Measurements from ENCODE around the gene WAC.
"Not testable (repeated sequence)": the region's sequence is repeated elsewhere in the genome, so short reads cannot be mapped to it uniquely, and the experiment has no call there.

The WAC gene

DNA sequence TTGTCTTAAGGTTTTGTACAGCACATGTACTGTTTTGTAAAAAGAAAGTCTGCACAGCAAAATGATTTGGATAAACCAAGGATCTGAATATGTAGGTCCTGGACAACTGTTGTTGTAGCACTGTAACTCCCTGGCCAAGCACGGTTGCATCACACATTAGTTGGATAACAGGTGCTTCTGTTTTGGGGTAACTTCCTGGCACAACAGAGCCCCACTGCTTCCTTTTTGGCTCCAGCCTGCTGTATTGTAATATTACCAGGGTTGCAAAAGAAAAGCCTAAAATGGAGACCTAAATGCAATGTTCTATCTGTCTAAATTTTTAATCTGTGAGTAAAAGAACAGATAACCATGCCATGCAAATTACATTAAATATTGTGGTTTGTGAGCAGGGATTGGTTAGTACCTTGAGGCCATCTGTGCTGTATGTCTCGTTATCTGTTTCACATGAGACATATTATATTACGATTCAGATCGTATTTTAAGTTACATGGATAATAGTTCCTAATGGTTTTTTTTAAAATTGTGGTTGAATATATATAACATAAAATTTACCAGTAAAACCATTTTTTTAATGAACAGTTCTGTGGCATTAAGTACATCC, 27.5 kb upstream of the WAC start:
- Mint-ChIP-seq H3K27me3 (no peaks in the 10 kb centered on the region), H3K4me3 (no peak overlapping the region), H3K27ac (no peak overlapping the region), H3K9me3 (no peaks in the 10 kb centered on the region), H3K36me3 (ENCODE audit: insufficient read depth) (no peaks in the 10 kb centered on the region), H3K4me1 (ENCODE audit: low read depth in 2 of 2) (peaks cover 0 to 5% of the 10 kb centered on the region in 2 donors)
- ATAC-seq (replicated peaks), result no peak
- no peak for DNase-seq

DNA sequence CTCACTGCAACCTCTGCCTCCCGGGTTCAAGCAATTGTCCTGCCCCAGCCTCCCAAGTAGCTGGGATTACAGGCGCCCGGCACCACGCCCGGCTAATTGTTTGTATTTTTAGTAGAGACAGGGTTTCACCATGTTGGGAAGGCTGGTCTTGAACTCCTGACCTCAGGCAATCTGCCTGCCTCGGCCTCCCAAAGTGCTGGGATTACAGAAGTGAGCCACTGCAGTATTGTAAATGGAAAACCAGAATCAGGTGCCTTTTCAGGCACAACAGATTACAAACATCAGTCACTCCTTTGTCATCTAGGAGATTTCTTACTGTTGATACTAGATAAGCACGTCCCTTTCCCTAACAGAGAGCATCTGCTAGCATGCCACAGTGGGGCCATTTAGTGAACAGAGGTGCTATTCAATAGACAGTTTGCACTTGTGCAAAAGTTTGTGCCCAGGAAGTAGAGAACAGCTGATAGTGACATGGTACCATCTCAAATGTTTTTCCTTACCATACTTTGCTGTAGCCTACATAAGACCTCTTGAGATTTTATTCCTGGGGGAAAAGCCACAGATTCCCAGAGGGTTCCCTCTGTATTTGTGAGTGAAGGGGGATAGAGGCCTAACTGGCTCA, 24.5 kb upstream of the WAC start:
- no peak overlapping the region for H3K27ac Mint-ChIP-seq
- ATAC-seq (replicated peaks), result no peak
- H3K4me3 Mint-ChIP-seq, result no peak overlapping the region
- H3K9me3 Mint-ChIP-seq, result no peaks in the 10 kb centered on the region
- no peaks in the 10 kb centered on the region for H3K27me3 Mint-ChIP-seq
- DNase-seq, result no peak
- no peaks in the 10 kb centered on the region for H3K36me3 Mint-ChIP-seq (ENCODE audit: insufficient read depth)
- H3K4me1 Mint-ChIP-seq (ENCODE audit: low read depth in 2 of 2), result no peaks in the 10 kb centered on the region

DNA sequence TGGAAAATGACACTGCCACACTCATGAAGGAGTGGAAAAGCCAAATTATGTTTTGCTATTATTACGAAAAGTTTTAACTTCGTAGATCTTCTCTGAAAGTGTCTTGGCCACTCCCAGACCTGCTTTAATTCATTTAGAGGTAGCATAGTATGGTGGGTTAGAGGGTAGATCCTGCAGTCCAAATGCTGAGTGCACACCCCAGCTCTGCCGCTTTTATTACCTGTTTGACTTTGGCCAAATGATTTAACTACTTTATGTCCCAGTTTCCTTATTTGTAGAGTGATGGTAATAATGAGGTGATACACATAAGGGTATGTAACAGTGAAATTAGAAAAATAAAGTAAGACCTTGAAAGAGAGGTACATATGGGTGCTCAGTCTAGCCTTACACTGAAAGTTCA, 23.6 kb upstream of the WAC start:
- no peak for ATAC-seq (replicated peaks)

DNA sequence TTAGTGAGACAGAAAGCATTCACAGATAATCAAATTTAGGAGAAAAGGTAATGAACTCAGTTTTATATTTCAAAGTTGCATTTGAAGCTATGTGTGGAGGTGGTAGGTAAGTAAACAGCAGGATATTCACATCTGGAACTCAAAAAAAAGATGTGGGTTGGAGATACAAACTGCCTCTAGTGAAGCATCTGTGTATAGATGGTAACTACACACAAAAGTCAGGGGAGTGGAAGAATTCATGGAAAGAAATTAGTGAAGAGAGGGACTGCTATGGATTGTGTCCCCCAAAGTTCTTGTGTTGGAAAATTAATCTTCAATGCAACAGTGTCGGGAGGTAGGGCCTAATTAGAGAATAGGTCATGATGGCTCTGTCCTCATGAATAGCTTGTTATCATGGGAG, 18.3 kb upstream of the WAC start:
- H3K4me1 Mint-ChIP-seq (ENCODE audit: low read depth in 2 of 2), result no peaks in the 10 kb centered on the region
- H3K9me3 Mint-ChIP-seq, result peaks cover 0 to 2% of the 10 kb centered on the region in 2 donors
- no peaks in the 10 kb centered on the region for H3K36me3 Mint-ChIP-seq (ENCODE audit: insufficient read depth)
- no peak for DNase-seq
- no peaks in the 10 kb centered on the region for H3K27me3 Mint-ChIP-seq
- no peak for ATAC-seq (replicated peaks)
- H3K4me3 Mint-ChIP-seq, result no peak overlapping the region
- no peak overlapping the region for H3K27ac Mint-ChIP-seq

More for the DNA sequence above, 23.6 kb upstream of the WAC start:
- no peak overlapping the region for H3K4me3 Mint-ChIP-seq
- H3K36me3 Mint-ChIP-seq (ENCODE audit: insufficient read depth), result no peaks in the 10 kb centered on the region
- no peak overlapping the region for H3K27ac Mint-ChIP-seq
- H3K27me3 Mint-ChIP-seq, result no peaks in the 10 kb centered on the region
- H3K4me1 Mint-ChIP-seq (ENCODE audit: low read depth in 2 of 2), result no peaks in the 10 kb centered on the region
- H3K9me3 Mint-ChIP-seq, result no peaks in the 10 kb centered on the region
- no peak for DNase-seq

DNA sequence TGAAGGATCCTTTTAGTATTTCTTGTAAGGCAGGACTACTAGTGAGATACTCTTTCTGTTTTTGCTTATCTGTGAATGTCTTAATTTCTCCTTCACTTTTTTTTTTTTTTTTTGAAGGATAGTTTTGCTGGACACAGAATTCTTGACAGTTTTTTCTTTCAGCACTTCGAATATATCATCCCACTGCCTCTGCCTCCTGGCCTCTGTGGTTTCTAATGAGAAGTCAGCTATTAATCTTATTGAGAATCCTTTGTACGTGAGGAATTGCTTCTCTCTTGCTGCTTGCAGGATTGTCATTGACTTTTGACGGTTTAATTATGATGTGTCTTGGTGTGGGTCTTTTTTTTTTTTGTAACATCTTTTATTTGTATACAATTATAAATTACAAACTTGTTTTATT, 12.6 kb upstream of the WAC start:
- Mint-ChIP-seq H3K4me1 (ENCODE audit: low read depth in 2 of 2) (peaks cover 0 to 5% of the 10 kb centered on the region in 2 donors), H3K27ac (no peak overlapping the region), H3K4me3 (no peak overlapping the region), H3K27me3 (no peaks in the 10 kb centered on the region), H3K9me3 (peaks cover 4 to 13% of the 10 kb centered on the region in 2 donors), H3K36me3 (ENCODE audit: insufficient read depth) (peaks cover 15% of the 10 kb centered on the region)
- DNase-seq, result no peak
- no peak for ATAC-seq (replicated peaks)

DNA sequence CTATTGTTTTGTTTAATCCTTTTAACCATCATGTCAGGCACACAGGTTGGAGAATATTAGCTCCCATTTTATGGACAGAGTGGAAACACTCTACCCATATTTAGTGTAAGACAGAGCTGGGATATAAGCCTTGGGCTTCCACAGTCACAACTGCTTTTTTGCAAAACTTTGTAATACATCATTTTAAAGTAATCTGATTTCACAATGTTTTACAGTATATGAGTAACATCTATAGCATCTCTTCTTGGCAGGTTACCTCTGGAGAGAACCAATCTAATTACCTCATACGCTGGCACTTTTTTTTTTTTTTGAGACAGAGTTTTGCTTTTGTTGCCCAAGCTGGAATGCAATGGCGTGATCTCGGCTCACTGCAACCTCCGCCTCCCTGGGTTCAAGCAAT, 12.1 kb upstream of the WAC start:
- not testable (repeated sequence) for H3K4me3 Mint-ChIP-seq; H3K27ac Mint-ChIP-seq; H3K4me1 Mint-ChIP-seq (ENCODE audit: low read depth in 2 of 2); DNase-seq; ATAC-seq (replicated peaks); H3K27me3 Mint-ChIP-seq
- H3K9me3 Mint-ChIP-seq, result peaks cover 4 to 13% of the 10 kb centered on the region in 2 donors
- H3K36me3 Mint-ChIP-seq (ENCODE audit: insufficient read depth), result peaks cover 16% of the 10 kb centered on the region

DNA sequence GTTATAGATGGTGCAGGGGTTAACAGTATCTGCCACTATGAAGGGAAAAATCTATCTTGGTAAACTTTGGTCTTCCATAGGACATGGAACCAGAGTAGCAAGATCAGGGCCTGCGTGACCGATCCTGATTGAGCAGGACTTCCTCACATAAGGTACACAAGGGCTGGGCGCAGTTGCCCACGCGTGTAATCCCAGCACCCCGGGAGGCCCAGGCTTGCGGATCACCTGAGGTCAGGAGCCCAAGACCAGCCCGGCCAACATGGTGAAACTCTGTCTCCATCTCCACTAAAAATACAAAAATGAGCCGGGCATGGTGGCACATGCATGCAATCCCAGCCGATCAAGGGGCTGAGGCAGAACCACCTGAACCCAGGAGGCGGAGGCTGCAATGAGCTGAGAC, 11.0 kb upstream of the WAC start:
- H3K9me3 Mint-ChIP-seq, result peaks cover 4 to 13% of the 10 kb centered on the region in 2 donors
- not testable (repeated sequence) for DNase-seq; H3K4me1 Mint-ChIP-seq (ENCODE audit: low read depth in 2 of 2); H3K27ac Mint-ChIP-seq; H3K4me3 Mint-ChIP-seq; H3K27me3 Mint-ChIP-seq; ATAC-seq (replicated peaks)
- H3K36me3 Mint-ChIP-seq (ENCODE audit: insufficient read depth), result peaks cover 21% of the 10 kb centered on the region

DNA sequence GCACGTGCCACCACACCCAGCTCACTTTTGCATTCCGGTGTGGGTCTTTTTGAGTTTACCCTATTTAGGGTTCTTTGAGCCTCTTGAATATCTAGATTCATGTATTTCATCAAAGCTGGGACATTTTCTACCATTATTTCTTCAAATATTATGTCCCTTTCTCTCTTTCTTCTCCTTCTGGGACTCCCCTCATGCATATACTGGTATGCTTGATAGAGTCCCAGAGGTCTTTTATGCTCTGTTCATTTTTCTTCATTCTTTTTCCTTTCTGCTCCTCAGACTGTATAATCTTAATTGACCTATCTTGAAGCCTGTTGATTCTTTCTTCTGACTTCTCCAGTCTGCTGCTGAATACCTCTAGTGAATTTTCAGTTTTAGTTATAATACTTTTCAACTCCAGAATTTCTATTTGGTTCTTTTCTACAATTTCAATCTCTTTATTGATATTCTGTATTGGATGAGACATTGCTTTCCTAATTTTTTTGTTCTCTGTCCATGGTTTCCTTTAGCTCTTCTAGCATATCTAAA, 9.1 kb upstream of the WAC start:
- no peaks in the 10 kb centered on the region for H3K27me3 Mint-ChIP-seq
- peaks cover 2 to 11% of the 10 kb centered on the region in 2 donors for H3K4me1 Mint-ChIP-seq (ENCODE audit: low read depth in 2 of 2)
- no peak overlapping the region for H3K4me3 Mint-ChIP-seq
- peaks cover 21% of the 10 kb centered on the region for H3K36me3 Mint-ChIP-seq (ENCODE audit: insufficient read depth)
- ATAC-seq (replicated peaks) (no peak), DNase-seq (no peak)
- peaks cover 2 to 13% of the 10 kb centered on the region in 2 donors for H3K9me3 Mint-ChIP-seq
- no peak overlapping the region for H3K27ac Mint-ChIP-seq

DNA sequence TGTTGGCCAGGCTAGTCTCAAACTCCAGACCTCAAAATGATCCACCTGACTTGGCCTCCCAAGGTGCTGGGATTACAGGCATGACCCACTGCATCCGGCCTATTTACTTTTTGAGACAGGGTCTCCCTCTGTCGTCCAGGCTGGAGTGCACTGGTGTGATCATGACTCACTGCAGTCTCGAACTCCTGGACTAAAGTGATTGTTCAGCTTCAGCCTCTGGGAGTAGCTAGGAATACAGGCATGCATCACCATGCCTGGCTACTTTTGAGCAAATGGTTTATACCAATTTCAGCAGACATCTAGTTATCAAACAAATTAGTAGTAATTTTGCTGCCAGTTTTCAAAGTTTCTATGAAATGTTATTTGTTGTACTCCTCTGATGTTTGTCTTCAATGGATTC, 2.2 kb upstream of the WAC start:
- Mint-ChIP-seq H3K4me3 (peak overlapping the region; percentile 96 to 97), H3K9me3 (no peaks in the 10 kb centered on the region), H3K27me3 (no peaks in the 10 kb centered on the region), H3K36me3 (ENCODE audit: insufficient read depth) (peaks cover 50% of the 10 kb centered on the region), H3K27ac (peak overlapping the region; percentile 99 to 100), H3K4me1 (ENCODE audit: low read depth in 2 of 2) (peaks cover 38 to 49% of the 10 kb centered on the region in 2 donors)
- no peak for DNase-seq
- ATAC-seq (replicated peaks), result no peak

DNA sequence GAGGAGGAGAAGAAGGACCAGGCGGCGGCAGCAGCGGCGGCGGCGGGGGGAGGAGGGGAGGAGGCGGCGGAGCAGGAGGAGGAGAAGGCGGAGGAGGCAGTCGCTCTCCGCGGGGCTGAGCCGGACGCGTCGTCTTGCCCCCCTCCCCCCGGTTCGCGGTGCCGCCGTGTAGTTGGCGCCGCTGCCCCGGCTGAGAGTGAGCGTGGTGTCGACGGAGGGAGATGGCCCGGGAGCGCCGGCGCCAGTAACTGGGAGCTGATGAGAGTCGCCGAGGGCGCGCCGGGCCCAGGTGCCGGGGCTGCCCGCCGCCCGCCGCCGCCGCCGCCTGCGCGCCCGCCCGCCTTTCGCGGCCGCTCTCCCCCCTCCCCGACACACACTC, 257 bp downstream of the WAC start:
- ATAC-seq (replicated peaks), result no peak
- Mint-ChIP-seq H3K36me3 (ENCODE audit: insufficient read depth) (peaks cover 68% of the 10 kb centered on the region), H3K4me1 (ENCODE audit: low read depth in 2 of 2) (peaks cover 51 to 64% of the 10 kb centered on the region in 2 donors), H3K27ac (peak overlapping the region; percentile 99 to 100), H3K4me3 (peak overlapping the region; percentile 96 to 97), H3K9me3 (no peaks in the 10 kb centered on the region), H3K27me3 (no peaks in the 10 kb centered on the region)
- DNase-seq, result no peak

DNA sequence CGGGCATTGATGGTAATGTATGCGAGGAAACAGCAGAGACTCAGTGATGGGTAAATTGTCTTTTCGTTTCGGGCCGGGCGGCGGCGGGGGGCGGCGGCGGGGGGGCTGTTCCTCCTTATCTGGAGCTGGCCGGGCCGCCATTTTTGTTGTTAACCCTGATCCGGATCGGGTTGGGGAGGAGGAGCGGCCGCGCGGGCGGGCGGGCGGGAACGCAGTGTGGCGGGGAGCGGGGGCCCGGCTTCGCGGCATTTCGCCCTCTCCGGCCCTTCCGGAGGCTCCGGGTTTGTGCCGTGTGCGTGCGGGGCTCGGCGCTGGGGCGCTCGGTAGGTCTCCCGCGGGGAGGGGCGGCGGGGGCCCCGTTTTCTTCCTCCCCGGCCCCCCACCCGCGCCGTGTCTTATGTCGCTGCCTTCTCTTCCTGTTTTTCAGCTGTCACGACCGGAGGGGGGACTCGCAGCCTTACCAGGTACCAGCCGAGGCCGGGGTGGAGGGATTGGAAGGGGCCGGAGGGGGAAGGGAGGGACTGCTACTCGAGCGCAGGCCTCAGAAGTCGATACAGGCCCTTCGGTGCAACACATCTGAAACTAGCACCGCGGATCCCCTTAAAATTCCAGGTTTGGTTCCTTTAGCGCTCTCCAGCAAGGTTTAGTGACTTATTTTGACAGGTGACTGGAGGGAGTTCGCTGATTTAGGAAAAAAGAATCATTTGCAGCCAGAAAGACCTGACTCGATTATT, 820 bp downstream of the WAC start:
- H3K4me1 Mint-ChIP-seq (ENCODE audit: low read depth in 2 of 2), result peaks cover 51 to 67% of the 10 kb centered on the region in 2 donors
- peak; percentile 49 to 54 (median 51) for DNase-seq
- H3K27me3 Mint-ChIP-seq, result no peaks in the 10 kb centered on the region
- H3K27ac Mint-ChIP-seq, result peak overlapping the region; percentile 99 to 100
- peak; percentile 23 for ATAC-seq (replicated peaks)
- no peaks in the 10 kb centered on the region for H3K9me3 Mint-ChIP-seq
- peaks cover 74% of the 10 kb centered on the region for H3K36me3 Mint-ChIP-seq (ENCODE audit: insufficient read depth)
- H3K4me3 Mint-ChIP-seq, result peak overlapping the region; percentile 96 to 97

DNA sequence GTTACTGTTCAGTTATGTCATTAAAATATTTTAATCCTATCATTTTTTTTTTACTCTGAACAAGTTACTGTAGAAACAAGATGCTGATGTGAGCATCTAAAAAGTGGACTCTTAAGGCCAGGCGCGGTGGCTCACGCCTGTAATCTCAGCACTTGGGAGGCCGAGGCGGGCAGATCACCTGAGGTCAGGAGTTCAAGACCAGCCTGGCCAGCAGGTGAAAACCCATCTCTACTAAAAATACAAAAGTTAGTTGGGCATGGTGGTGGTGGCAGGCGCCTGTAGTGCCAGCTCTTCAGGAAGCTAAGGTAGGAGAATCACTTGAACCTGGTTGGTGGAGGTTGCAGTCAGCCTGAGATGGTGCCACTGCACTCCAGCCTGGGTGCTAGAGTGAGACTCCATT, 2.9 kb downstream of the WAC start:
- ATAC-seq (replicated peaks), result no peak
- Mint-ChIP-seq H3K27me3 (no peaks in the 10 kb centered on the region), H3K4me1 (ENCODE audit: low read depth in 2 of 2) (peaks cover 45 to 57% of the 10 kb centered on the region in 2 donors), H3K27ac (peak overlapping the region in 1 of 2 donors; percentile 99), H3K4me3 (peak overlapping the region; percentile 38 to 96), H3K36me3 (ENCODE audit: insufficient read depth) (peaks cover 95% of the 10 kb centered on the region), H3K9me3 (no peaks in the 10 kb centered on the region)
- no peak for DNase-seq

DNA sequence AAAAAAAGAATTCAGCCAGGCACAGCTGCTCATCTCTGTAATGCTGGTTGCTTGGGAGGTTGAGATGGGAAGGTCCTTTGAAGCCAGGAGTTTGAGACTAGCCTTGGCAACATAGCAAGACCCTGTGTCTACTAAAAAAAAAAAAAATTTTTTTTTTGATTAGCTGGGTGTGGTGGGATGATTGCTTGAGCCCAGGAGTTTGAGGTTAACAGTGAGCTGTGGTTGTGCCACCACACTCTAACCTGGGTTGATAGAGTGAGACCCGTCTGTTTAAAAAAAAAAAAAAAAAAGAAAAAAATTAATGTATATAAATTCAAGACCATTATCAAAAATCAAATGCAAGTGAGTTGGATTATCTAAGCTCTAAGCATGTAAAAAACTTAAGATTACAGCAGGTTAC, 5.7 kb downstream of the WAC start:
- Mint-ChIP-seq H3K36me3 (ENCODE audit: insufficient read depth) (peaks cover 92% of the 10 kb centered on the region), H3K27ac (peak overlapping the region in 1 of 2 donors; percentile 59), H3K4me3 (peak overlapping the region; percentile 1 to 40), H3K4me1 (ENCODE audit: low read depth in 2 of 2) (peaks cover 47 to 70% of the 10 kb centered on the region in 2 donors), H3K27me3 (no peaks in the 10 kb centered on the region), H3K9me3 (no peaks in the 10 kb centered on the region)
- ATAC-seq (replicated peaks) (peak; percentile 49), DNase-seq (no peak)
